DLD1 (cell line): ENCODE data around the gene IGIP.
"Not testable (repeated sequence)": the region's sequence is repeated elsewhere in the genome, so short reads cannot be mapped to it uniquely, and the experiment has no call there.

Experiments
- in situ Hi-C: cut with HindIII; loops from 2 replicates; pipeline ENCODE4 v1.10.0; 2017; ENCODE audit warnings: low sequenced_read_pairs

The IGIP gene

DNA sequence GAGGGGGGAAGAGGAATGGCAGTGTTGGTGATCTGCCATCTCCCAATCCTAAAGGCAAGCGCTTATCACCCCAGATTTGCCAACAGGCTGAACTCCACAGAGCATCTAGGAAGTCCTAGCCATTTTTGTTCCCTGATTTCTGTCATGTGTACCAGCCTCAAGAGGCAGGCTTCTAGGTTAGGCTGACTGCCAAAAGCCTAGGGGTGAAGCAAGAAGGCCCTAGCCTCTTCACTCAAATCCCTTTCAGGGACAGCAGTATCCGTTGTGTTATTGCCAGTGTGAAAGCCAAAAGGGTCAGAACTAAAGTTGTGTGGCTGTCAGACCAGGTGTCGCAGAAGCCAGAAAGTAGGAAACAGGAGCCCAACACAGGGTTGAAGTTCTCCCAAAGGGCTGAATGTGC, 14.7 kb downstream of the IGIP start:
- in situ Hi-C loops: no loop called here

DNA sequence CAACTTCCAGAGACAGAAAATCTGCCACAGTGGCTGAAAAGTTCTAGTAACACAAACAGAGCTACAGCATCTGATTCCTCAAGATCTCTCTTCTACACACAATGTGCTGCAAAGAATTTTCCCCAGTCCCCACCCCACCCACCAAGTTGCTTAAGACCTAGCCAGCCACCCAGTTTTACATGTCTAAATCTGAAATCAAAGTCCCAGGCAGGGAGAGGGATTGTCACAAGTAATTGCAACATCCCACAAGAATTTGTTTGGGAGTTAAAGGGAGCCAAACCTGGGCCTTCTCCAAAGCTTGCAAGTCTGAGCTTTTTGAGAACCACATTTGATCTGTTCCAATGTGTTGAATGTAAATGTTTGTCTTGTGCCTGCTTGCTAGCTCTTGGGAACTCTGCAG, 15.5 kb downstream of the IGIP start:
- in situ Hi-C loops: no loop called here

GRCh38 chr5:140142246-140142645, 16.5 kb downstream of the IGIP start:
- in situ Hi-C loops: no loop called here

DNA sequence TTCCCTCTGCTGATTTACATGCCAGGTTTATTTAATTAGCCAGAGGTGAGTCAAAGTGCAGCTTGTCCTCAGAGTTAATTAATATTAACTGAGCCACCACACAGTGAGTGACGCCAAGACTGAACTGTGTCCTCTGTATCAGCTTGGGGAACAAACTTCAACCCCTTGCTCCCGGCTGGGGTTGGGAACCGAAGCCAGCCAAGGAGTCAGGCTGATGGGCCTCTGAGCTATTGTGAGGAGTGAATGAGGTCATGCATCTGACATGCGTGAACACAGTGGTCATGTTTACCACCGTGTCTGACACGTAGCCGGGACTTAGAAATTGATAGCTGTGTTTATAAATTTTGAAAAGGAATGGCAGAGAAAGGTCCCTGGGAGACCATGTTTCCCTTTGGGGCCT, 17.1 kb downstream of the IGIP start:
- in situ Hi-C loops: no loop called here

GRCh38 chr5:140143521-140144258, 18.0 kb downstream of the IGIP start:
- in situ Hi-C loops: no loop called here

- in situ Hi-C loops: no loop called here
Observed at GRCh38 chr5:140145256-140145655, 19.5 kb downstream of the IGIP start.

DNA sequence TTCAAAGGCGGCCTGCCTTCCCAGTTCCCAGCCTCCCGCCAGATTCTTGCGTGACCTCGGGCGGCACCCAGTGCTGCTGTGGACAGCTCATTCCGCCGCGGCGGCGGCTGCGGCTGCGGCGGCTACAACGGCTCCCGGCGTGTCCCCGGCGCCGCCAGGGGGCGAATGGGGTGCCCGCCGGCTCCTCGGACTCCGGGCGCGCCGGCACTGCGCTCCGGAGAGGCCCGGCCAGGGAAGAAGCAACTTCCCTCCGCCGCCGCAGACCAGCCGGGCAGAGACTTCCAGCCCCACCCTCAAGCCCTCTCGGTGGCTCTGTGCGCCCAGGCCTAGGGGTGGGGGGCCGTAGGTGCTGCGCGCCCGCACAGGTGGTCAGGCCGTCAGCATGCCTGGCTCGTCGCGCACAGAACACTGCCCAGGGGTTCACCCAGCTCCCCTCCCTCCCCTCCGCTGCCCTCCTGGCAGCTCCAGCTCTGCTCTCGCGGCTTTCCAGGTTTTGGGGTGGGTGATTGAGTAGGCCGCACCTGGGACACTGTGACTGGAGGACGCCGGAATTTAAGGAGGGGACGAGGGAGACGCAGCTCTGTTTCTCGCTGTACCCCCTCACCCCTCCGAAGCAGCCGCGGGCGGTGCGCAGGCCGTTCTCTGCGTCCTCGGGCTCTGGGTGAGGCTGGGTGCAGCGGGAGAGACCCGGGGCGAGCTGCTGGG, 20.2 kb downstream of the IGIP start:
- in situ Hi-C loops: no loop called here

- in situ Hi-C loops: no loop called here
Observed at GRCh38 chr5:140146523-140146842, 20.7 kb downstream of the IGIP start.

GRCh38 chr5:140147460-140147859, 21.7 kb downstream of the IGIP start:
- in situ Hi-C loops: no loop called here

- in situ Hi-C loops: no loop called here
Observed at GRCh38 chr5:140148508-140148907, 22.8 kb downstream of the IGIP start.

DNA sequence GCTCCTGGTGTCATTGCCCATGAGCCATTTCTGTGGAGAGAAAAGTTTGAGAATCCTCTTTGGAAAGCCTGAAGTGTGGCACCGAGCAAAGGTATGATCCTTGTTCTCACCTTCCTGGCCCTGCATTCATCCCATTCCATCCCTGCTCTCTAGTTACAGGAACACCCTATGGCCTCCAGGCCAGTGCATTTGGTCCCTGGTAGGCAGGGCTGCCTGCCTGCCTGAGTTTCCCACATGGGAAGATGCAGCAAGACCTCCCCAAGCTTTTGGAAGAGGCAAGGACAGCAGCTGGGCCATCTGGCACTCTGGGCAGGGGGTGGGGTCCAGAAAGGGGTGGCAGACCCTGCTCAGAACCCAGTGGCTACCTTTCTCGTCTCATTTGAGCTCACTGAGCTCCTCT, 24.5 kb downstream of the IGIP start:
- in situ Hi-C loops: no loop called here

- in situ Hi-C loops: no loop called here
Observed at GRCh38 chr5:140151144-140152021, 25.6 kb downstream of the IGIP start.

DNA sequence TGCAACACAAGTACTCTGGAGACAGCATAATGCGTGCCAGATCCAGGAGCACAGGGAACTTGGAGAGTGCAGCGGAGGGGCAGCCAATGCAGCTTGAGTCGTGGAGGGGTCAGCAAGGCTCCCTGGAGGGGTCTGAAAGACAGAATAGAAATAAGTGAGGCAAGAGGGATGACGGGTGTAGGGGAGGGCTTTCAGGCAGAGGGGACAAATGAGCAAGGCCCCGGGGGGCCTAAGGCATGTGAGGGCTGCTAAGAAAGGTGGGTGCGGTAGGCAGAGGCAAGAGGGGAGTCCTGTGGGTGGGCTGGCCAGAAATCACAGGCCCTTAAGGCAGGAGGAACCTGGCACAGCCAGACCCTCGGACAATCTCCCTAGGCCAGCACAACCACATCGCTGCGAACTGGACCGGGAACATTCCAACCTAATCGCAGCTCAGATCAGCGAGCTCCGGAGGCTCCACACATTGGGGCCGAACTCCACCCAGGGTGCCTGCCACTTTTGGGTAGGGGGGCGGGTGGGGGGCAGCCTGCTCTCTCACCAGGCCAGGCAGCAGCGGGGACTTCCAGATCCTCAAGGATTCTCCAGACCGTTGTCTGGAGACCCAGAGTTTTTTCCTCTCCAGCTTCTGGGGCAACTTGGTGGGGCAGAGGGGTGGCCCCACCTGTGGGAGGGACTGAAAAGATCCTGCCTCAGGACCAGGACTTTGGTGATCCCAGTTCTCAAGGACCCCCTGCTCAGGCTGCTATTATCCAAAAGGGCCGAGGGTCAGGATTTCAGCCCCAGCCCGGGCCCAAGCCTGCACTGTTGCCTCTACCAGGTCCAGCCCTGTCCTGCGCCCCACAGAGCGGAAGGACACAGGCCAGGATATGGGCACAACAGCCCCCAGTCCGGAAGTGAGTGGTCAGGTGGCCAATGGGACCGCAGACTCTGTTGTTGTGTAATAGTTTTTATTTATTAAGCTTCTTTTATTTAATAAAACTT, 26.6 kb downstream of the IGIP start:
- in situ Hi-C loops: no loop called here

DNA sequence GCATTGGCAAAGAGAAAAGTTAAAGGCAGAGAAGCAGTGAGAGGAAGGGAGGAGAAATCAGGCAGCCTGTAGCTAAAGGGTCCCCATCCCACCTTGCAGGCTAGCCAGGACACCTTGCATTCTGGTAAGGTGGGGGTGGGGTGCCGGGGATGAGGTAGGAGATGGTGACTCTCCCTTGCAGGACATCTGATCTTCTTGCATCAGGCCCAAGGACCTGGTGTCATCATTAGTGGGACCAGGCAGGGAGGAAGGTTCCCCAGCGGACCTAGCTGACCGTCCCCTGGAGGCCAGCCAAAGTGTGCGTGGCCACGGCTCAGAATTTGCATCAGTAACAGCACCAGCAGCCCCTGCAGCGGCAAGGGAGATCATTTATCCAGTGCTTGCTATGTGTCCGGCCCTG, 27.5 kb downstream of the IGIP start:
- in situ Hi-C loops: no loop called here

- in situ Hi-C loops: no loop called here
Observed at GRCh38 chr5:140153905-140154304, 28.2 kb downstream of the IGIP start.

- in situ Hi-C loops: not testable (repeated sequence)
Observed at GRCh38 chr5:140154710-140155381, 29.1 kb downstream of the IGIP start.

GRCh38 chr5:140157032-140157781, 31.5 kb downstream of the IGIP start:
- in situ Hi-C loops: no loop called here

DNA sequence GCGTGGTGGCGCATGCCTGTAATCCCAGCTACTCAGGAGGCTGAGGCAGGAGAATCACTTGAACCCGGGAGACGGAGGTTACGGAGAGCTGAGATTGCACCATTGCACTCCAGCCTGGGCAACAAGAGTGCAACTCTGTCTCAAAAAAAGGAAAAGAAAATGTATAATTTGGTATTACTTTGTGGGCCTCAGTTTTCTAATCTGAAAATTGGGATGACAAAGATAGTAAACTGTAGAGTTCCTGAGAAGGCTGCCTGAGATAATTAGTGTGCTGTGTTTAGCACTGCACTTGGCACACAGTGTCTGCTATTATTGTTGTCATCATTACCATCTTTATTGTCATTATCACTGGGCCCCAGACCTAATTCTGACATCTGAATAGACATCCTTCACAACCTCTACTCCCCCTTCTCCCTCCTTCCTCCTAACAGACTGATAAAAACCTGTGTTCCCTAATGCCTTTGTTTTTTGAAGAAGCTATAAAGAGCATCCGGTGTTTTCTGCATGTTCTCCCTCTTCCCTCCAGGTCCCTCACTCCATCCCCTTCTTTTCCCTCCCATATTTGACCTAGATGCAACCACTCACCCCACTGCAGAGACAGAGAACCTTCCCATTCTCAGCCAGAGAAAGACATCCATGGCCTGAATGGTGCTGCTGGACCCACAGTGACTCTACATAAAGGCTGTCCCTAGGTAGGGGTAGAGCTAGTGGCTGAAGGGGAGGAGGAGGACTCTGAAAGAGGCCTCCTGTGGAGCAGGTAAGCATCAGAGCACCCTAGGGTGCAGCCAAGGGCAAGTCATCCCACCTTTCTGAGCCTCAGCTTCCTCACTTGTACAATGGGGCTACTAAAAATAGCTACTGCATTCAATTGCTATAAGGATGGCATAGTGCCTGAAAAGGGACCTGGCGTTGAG, 33.5 kb downstream of the IGIP start:
- in situ Hi-C loops: no loop called here
